Right renal pelvis (tissue), 4 donors: ENCODE results near the gene ZNF230. TPM values are rescaled to one million over a fixed set of nuclear protein-coding genes. Genes with fewer than 3 reads are reported as not detected.
A peak's percentile ranks its signal among the peaks of the same experiment; 100 is the strongest.

ENCODE experiments used
- DNase-seq, 4 donors: peaks; one replicate each; pipeline ENCODE4 v3.0.0-alpha.2; 2013; ENCODE audit warnings: low read depth in 4 of 4, low spot score in 3 of 4, missing footprints in 1 of 4
- polyA plus RNA-seq, 4 donors: library from polyadenylated mRNA; unstranded; fragments of 120-200 nt; gene quantifications; one replicate each; pipeline ENCODE4 v1.2.1, GENCODE V29; 2013; ENCODE audit not compliant: insufficient read length in 4 of 4

ZNF230 gene
- polyA plus RNA-seq: 1 to 10 TPM; 5.1 to 8.0 (median 7.3) TPM

GRCh38 chr19:44002566-44003460 lies at the start of gene ZNF230:
Gene ZNF230 (plus strand): TSS chr19:44002957. CDS start chr19:44007079, 4,122 bp downstream.
- peak; percentile 81 to 95 (median 95) for DNase-seq

GRCh38 chr19:43956827-43957226 lies 45.9 kb upstream of the ZNF230 start:
- no peak for DNase-seq

- no peak for DNase-seq
These were observed 44.9 kb upstream of the ZNF230 start for GRCh38 chr19:43957891-43958290.

- DNase-seq: no peak
These were observed 42.3 kb upstream of the ZNF230 start for GRCh38 chr19:43960411-43960810.

- no peak for DNase-seq
These were observed 36.6 kb upstream of the ZNF230 start for GRCh38 chr19:43966079-43966694.

GRCh38 chr19:43976732-43977131 lies 26.0 kb upstream of the ZNF230 start:
- no peak for DNase-seq

- DNase-seq: no peak
These were observed 19.2 kb upstream of the ZNF230 start for GRCh38 chr19:43983544-43983911.

- peak; percentile 85 to 95 (median 92) for DNase-seq
These were observed 18.7 kb upstream of the ZNF230 start, which contains the start of gene ZNF155 for GRCh38 chr19:43983912-43984686. Gene ZNF155 (plus strand): TSS chr19:43984188. CDS start chr19:43988544, 4,356 bp downstream.

- DNase-seq: no peak
These were observed 18.1 kb upstream of the ZNF230 start for GRCh38 chr19:43984687-43985000.

- DNase-seq: no peak
These were observed 5.0 kb upstream of the ZNF230 start for GRCh38 chr19:43997631-43998290.

- DNase-seq: no peak
These were observed 568 bp upstream of the ZNF230 start for GRCh38 chr19:44002212-44002565.

- no peak for DNase-seq
These were observed 778 bp downstream of the ZNF230 start for GRCh38 chr19:44003461-44004009.

- no peak for DNase-seq
These were observed 3.2 kb downstream of the ZNF230 start for GRCh38 chr19:44005973-44006372.

GRCh38 chr19:44007473-44007872 lies 4.7 kb downstream of the ZNF230 start:
- no peak for DNase-seq

GRCh38 chr19:44010468-44010867 lies 7.7 kb downstream of the ZNF230 start:
- no peak for DNase-seq

GRCh38 chr19:44019498-44019897 lies 16.7 kb downstream of the ZNF230 start:
- DNase-seq: no peak

GRCh38 chr19:44021221-44021620 lies 18.5 kb downstream of the ZNF230 start:
- no peak for DNase-seq

- no peak for DNase-seq
These were observed 22.1 kb downstream of the ZNF230 start for GRCh38 chr19:44024900-44025216.

- DNase-seq: peak; percentile 70 to 81 (median 79)
These were observed 22.6 kb downstream of the ZNF230 start, which contains the start of gene ZNF222 for GRCh38 chr19:44025217-44025936. Gene ZNF222 (plus strand): TSS chr19:44025379. CDS start chr19:44025437, 58 bp downstream.

- no peak for DNase-seq
These were observed 23.9 kb downstream of the ZNF230 start for GRCh38 chr19:44026622-44027021.
